ENCODE data around the gene SNAP25.

- TF ChIP-seq POLR2AphosphoS5 (IDR thresholded peaks at IDR 0.05) = no peak
- TF ChIP-seq, protein P1, sequence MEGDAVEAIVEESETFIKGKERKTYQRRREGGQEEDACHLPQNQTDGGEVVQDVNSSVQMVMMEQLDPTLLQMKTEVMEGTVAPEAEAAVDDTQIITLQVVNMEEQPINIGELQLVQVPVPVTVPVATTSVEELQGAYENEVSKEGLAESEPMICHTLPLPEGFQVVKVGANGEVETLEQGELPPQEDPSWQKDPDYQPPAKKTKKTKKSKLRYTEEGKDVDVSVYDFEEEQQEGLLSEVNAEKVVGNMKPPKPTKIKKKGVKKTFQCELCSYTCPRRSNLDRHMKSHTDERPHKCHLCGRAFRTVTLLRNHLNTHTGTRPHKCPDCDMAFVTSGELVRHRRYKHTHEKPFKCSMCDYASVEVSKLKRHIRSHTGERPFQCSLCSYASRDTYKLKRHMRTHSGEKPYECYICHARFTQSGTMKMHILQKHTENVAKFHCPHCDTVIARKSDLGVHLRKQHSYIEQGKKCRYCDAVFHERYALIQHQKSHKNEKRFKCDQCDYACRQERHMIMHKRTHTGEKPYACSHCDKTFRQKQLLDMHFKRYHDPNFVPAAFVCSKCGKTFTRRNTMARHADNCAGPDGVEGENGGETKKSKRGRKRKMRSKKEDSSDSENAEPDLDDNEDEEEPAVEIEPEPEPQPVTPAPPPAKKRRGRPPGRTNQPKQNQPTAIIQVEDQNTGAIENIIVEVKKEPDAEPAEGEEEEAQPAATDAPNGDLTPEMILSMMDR (IDR thresholded peaks at IDR 0.05) = no peak
These were observed 37.9 kb upstream of the SNAP25 start for GRCh38 chr20:10180651-10181235.
